Stimulated activated CD8-positive, alpha-beta memory T cell treated with anti-CD3 and anti-CD28 coated beads, Interleukin-4, amount 100 ng/mL, for 48 hours (primary cell): ENCODE results near the gene ARRDC1.

ENCODE experiments used
- DNase-seq: peaks from one replicate; pipeline ENCODE4 v3.0.0-alpha.2; 2020

ARRDC1 gene

GRCh38 chr9:137642118-137642601 is 36.7 kb downstream of the ARRDC1 start:
- DNase-seq: no peak

GRCh38 chr9:137642892-137643291 is 37.4 kb downstream of the ARRDC1 start:
- DNase-seq: no peak

- no peak for DNase-seq
These were observed 38.4 kb downstream of the ARRDC1 start for GRCh38 chr9:137643921-137644320.

GRCh38 chr9:137645211-137645610 is 39.7 kb downstream of the ARRDC1 start:
- no peak for DNase-seq

- DNase-seq: no peak
These were observed 40.9 kb downstream of the ARRDC1 start for GRCh38 chr9:137646341-137646740.

GRCh38 chr9:137647096-137647714 is 41.7 kb downstream of the ARRDC1 start:
- no peak for DNase-seq

GRCh38 chr9:137648396-137648795 is 42.9 kb downstream of the ARRDC1 start:
- no peak for DNase-seq

- DNase-seq: no peak
These were observed 44.1 kb downstream of the ARRDC1 start for GRCh38 chr9:137649553-137649952.

GRCh38 chr9:137650259-137650658 is 44.8 kb downstream of the ARRDC1 start:
- no peak for DNase-seq

- no peak for DNase-seq
These were observed 45.3 kb downstream of the ARRDC1 start for GRCh38 chr9:137650779-137651178.

GRCh38 chr9:137656416-137656815 is 50.9 kb downstream of the ARRDC1 start:
- DNase-seq: no peak

GRCh38 chr9:137657606-137658005 is 52.1 kb downstream of the ARRDC1 start:
- no peak for DNase-seq

GRCh38 chr9:137658781-137659180 is 53.3 kb downstream of the ARRDC1 start:
- no peak for DNase-seq

GRCh38 chr9:137660144-137660543 is 54.7 kb downstream of the ARRDC1 start:
- DNase-seq: no peak

- DNase-seq: no peak
These were observed 58.1 kb downstream of the ARRDC1 start for GRCh38 chr9:137663584-137663983.

GRCh38 chr9:137664676-137665075 is 59.2 kb downstream of the ARRDC1 start:
- DNase-seq: no peak
